ENCODE measurements around the gene MEIOB.

MEIOB gene

DNA sequence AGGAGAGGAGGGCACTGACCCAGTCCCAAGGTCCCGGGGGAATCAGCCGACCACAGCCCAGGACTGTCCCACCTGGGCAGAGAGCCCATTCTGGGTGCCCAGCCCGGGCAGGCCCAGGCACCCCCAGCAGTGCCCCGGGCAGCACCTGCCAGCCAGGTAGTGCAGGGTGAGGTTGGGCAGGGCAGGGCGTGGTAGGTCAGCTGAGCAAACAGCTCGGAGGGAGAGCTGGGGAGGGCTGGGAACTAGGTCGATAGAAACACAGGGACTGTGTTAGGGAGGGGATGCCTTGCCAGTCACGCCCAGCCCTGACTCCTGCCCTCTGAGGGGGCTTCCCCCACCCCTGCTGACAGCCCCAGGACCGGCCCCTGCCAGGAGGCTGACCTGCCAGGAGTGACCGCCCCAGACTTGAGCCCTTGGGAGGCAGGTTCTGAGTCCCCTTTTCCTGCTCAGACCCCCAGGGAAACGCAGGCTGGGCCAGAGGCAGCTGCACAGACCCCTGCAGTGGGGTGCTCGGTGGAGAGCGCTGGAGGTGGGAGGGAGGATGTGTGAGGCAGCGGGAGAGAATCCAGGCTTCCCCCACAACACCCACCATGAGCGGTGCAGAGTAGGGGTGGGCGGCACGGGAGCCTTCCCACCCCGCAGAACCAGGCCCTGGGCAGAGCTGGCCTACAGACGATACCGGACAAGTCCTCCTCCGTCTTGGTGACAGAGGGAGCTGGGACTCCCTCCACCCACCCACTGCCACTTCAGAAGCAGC is 41.5 kb upstream of the MEIOB start:
- TF ChIP-seq ZNF70 (CRISPR knock-in tag; IDR thresholded peaks at IDR 0.05) (no peak), TCF4 (CRISPR knock-in tag; IDR thresholded peaks at IDR 0.05; ENCODE audit: borderline replicate concordance) (no peak), ARNTL (CRISPR knock-in tag; IDR thresholded peaks at IDR 0.05; ENCODE audit: borderline replicate concordance, low read depth) (no peak), ZNF8 (CRISPR knock-in tag; IDR thresholded peaks at IDR 0.05) (no peak), BACH2 (CRISPR knock-in tag; IDR thresholded peaks at IDR 0.05; ENCODE audit: borderline replicate concordance) (no peak), PPARA (CRISPR knock-in tag; IDR thresholded peaks at IDR 0.05; ENCODE audit: borderline replicate concordance) (no peak), ZFP30 (CRISPR knock-in tag; IDR thresholded peaks at IDR 0.05) (no peak), RARB (CRISPR knock-in tag; IDR thresholded peaks at IDR 0.05) (no peak), SNAI2 (CRISPR knock-in tag; IDR thresholded peaks at IDR 0.05) (no peak), GLIS3 (CRISPR knock-in tag; IDR thresholded peaks at IDR 0.05) (no peak), ISL1 (CRISPR knock-in tag; IDR thresholded peaks at IDR 0.05) (no peak), ZNF565 (CRISPR knock-in tag; conservative IDR thresholded peaks at IDR 0.05; ENCODE audit: low read depth) (no peak)
- TF ChIP-seq, protein P1, sequence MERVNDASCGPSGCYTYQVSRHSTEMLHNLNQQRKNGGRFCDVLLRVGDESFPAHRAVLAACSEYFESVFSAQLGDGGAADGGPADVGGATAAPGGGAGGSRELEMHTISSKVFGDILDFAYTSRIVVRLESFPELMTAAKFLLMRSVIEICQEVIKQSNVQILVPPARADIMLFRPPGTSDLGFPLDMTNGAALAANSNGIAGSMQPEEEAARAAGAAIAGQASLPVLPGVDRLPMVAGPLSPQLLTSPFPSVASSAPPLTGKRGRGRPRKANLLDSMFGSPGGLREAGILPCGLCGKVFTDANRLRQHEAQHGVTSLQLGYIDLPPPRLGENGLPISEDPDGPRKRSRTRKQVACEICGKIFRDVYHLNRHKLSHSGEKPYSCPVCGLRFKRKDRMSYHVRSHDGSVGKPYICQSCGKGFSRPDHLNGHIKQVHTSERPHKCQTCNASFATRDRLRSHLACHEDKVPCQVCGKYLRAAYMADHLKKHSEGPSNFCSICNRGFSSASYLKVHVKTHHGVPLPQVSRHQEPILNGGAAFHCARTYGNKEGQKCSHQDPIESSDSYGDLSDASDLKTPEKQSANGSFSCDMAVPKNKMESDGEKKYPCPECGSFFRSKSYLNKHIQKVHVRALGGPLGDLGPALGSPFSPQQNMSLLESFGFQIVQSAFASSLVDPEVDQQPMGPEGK (CRISPR knock-in tag; IDR thresholded peaks at IDR 0.05; ENCODE audit: borderline replicate concordance) = no peak
- TF ChIP-seq, protein P2, sequence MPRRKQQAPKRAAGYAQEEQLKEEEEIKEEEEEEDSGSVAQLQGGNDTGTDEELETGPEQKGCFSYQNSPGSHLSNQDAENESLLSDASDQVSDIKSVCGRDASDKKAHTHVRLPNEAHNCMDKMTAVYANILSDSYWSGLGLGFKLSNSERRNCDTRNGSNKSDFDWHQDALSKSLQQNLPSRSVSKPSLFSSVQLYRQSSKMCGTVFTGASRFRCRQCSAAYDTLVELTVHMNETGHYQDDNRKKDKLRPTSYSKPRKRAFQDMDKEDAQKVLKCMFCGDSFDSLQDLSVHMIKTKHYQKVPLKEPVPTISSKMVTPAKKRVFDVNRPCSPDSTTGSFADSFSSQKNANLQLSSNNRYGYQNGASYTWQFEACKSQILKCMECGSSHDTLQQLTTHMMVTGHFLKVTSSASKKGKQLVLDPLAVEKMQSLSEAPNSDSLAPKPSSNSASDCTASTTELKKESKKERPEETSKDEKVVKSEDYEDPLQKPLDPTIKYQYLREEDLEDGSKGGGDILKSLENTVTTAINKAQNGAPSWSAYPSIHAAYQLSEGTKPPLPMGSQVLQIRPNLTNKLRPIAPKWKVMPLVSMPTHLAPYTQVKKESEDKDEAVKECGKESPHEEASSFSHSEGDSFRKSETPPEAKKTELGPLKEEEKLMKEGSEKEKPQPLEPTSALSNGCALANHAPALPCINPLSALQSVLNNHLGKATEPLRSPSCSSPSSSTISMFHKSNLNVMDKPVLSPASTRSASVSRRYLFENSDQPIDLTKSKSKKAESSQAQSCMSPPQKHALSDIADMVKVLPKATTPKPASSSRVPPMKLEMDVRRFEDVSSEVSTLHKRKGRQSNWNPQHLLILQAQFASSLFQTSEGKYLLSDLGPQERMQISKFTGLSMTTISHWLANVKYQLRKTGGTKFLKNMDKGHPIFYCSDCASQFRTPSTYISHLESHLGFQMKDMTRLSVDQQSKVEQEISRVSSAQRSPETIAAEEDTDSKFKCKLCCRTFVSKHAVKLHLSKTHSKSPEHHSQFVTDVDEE (CRISPR knock-in tag; IDR thresholded peaks at IDR 0.05) = no peak
- TF ChIP-seq, protein P3, sequence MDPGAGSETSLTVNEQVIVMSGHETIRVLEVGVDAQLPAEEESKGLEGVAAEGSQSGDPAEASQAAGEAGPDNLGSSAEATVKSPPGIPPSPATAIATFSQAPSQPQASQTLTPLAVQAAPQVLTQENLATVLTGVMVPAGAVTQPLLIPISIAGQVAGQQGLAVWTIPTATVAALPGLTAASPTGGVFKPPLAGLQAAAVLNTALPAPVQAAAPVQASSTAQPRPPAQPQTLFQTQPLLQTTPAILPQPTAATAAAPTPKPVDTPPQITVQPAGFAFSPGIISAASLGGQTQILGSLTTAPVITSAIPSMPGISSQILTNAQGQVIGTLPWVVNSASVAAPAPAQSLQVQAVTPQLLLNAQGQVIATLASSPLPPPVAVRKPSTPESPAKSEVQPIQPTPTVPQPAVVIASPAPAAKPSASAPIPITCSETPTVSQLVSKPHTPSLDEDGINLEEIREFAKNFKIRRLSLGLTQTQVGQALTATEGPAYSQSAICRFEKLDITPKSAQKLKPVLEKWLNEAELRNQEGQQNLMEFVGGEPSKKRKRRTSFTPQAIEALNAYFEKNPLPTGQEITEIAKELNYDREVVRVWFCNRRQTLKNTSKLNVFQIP (CRISPR knock-in tag; IDR thresholded peaks at IDR 0.05; ENCODE audit: borderline replicate concordance, low read depth) = no peak
- ATAC-seq = no peak

DNA sequence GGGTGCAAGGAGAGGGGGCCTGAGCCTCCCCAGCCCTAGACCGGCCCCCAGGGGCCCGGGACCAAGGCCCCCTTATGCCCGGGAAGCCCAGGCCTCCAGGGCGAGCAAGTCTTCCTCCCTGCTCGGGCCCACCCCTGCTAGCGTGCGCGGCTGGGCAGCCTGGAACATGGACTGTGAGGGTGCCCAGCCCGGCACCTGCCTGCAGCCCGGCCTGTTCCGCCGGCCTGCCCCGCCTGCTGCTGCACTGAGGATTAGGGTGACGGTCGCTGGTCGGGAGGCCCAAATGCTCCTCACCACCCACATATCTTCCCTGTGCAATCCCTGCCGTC is 40.2 kb upstream of the MEIOB start:
- no peak for ATAC-seq
- TF ChIP-seq ZNF565 (CRISPR knock-in tag; conservative IDR thresholded peaks at IDR 0.05; ENCODE audit: low read depth) = no peak
- TF ChIP-seq, protein P4, sequence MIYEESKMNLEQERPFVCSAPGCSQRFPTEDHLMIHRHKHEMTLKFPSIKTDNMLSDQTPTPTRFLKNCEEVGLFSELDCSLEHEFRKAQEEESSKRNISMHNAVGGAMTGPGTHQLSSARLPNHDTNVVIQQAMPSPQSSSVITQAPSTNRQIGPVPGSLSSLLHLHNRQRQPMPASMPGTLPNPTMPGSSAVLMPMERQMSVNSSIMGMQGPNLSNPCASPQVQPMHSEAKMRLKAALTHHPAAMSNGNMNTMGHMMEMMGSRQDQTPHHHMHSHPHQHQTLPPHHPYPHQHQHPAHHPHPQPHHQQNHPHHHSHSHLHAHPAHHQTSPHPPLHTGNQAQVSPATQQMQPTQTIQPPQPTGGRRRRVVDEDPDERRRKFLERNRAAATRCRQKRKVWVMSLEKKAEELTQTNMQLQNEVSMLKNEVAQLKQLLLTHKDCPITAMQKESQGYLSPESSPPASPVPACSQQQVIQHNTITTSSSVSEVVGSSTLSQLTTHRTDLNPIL (CRISPR knock-in tag; IDR thresholded peaks at IDR 0.05; ENCODE audit: low read depth) = no peak
- TF ChIP-seq ARNTL (CRISPR knock-in tag; IDR thresholded peaks at IDR 0.05; ENCODE audit: borderline replicate concordance, low read depth) = no peak
- no peak for TF ChIP-seq ESRRG (CRISPR knock-in tag; IDR thresholded peaks at IDR 0.05)
- no peak for TF ChIP-seq ZFP3 (CRISPR knock-in tag; IDR thresholded peaks at IDR 0.05)
- no peak for TF ChIP-seq ZFP30 (CRISPR knock-in tag; IDR thresholded peaks at IDR 0.05)
- TF ChIP-seq, protein P5, sequence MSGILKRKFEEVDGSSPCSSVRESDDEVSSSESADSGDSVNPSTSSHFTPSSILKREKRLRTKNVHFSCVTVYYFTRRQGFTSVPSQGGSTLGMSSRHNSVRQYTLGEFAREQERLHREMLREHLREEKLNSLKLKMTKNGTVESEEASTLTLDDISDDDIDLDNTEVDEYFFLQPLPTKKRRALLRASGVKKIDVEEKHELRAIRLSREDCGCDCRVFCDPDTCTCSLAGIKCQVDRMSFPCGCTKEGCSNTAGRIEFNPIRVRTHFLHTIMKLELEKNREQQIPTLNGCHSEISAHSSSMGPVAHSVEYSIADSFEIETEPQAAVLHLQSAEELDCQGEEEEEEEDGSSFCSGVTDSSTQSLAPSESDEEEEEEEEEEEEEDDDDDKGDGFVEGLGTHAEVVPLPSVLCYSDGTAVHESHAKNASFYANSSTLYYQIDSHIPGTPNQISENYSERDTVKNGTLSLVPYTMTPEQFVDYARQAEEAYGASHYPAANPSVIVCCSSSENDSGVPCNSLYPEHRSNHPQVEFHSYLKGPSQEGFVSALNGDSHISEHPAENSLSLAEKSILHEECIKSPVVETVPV (CRISPR knock-in tag; IDR thresholded peaks at IDR 0.05) = no peak
- no peak for TF ChIP-seq BACH2 (CRISPR knock-in tag; IDR thresholded peaks at IDR 0.05; ENCODE audit: borderline replicate concordance)
- TF ChIP-seq ZNF8 (CRISPR knock-in tag; IDR thresholded peaks at IDR 0.05) = no peak
- TF ChIP-seq CSDC2 (CRISPR knock-in tag; IDR thresholded peaks at IDR 0.05) = no peak
- no peak for TF ChIP-seq SNAI2 (CRISPR knock-in tag; IDR thresholded peaks at IDR 0.05)
- TF ChIP-seq, protein P3 (CRISPR knock-in tag; IDR thresholded peaks at IDR 0.05; ENCODE audit: borderline replicate concordance, low read depth) = no peak
- TF ChIP-seq TOX (CRISPR knock-in tag; IDR thresholded peaks at IDR 0.05; ENCODE audit: borderline replicate concordance) = no peak
- TF ChIP-seq, protein P2 (CRISPR knock-in tag; IDR thresholded peaks at IDR 0.05) = no peak
- no peak for TF ChIP-seq TCF4 (CRISPR knock-in tag; IDR thresholded peaks at IDR 0.05; ENCODE audit: borderline replicate concordance)
- no peak for TF ChIP-seq ZC3H10 (CRISPR knock-in tag; IDR thresholded peaks at IDR 0.05)
